H1 (cell line): ENCODE measurements around the gene SPDYE1.
"Not testable (repeated sequence)": the region's sequence is repeated elsewhere in the genome, so short reads cannot be mapped to it uniquely, and the experiment has no call there.

Experiments used
- ATF2 ChIP-seq: IDR thresholded peaks from 2 replicates; pipeline ENCODE4 v1.6.1; 2012; ENCODE audit warnings: low read length, inconsistent platforms
- CEBPB ChIP-seq: IDR thresholded peaks from 2 replicates; pipeline ENCODE4 v1.6.1; 2012; ENCODE audit warnings: low read depth, low read length
- CHD2 ChIP-seq: IDR thresholded peaks from 2 replicates; pipeline ENCODE4 v1.6.1; 2012; ENCODE audit warnings: low read length, improper control_type of control experiment
- CTCF ChIP-seq, 3 experiments: IDR thresholded peaks; 1 replicate in 2 of 3; 2 replicates in 1 of 3; pipeline versions ENCODE4 v1.5.1 to v1.6.1; 2011; ENCODE audit warnings: low read length in 3 of 3, mild to moderate bottlenecking in 3 of 3, inconsistent platforms in 2 of 3, low read depth in 1 of 3, moderate library complexity in 1 of 3; ENCODE audit not compliant: insufficient read depth in 1 of 3; ENCODE audit errors: control extremely low read depth in 1 of 3
- MAX ChIP-seq: IDR thresholded peaks from 2 replicates; pipeline ENCODE4 v1.6.1; 2012; ENCODE audit warnings: inconsistent platforms
- POLR2A ChIP-seq, 2 experiments: IDR thresholded peaks; 1 replicate in 1 of 2; 2 replicates in 1 of 2; pipeline ENCODE4 v1.6.1; 2011; ENCODE audit warnings: low read depth in 2 of 2, low read length in 2 of 2, mild to moderate bottlenecking in 2 of 2; ENCODE audit errors: control extremely low read depth in 1 of 2
- POLR2AphosphoS5 ChIP-seq: IDR thresholded peaks from 2 replicates; pipeline ENCODE4 v1.6.1; 2011; ENCODE audit warnings: low read depth, low read length
- RFX5 ChIP-seq: IDR thresholded peaks from 2 replicates; pipeline ENCODE4 v1.6.1; 2011; ENCODE audit warnings: low read depth, low read length, improper control_type of control experiment, borderline replicate concordance
- SP1 ChIP-seq: IDR thresholded peaks from 2 replicates; pipeline ENCODE4 v1.6.1; 2011; ENCODE audit warnings: low read depth, low read length
- TAF1 ChIP-seq: IDR thresholded peaks from 2 replicates; pipeline ENCODE4 v1.6.1; 2011; ENCODE audit warnings: mild to moderate bottlenecking, low read depth, low read length
- TCF12 ChIP-seq: IDR thresholded peaks from 2 replicates; pipeline ENCODE4 v1.6.1; 2011; ENCODE audit warnings: low read depth, mild to moderate bottlenecking, low read length
- YY1 ChIP-seq: IDR thresholded peaks from 2 replicates; pipeline ENCODE4 v1.6.1; 2011; ENCODE audit warnings: low read depth, mild to moderate bottlenecking, low read length

- TF ChIP-seq CHD2; ATF2; MAX; TAF1; POLR2A (IDR thresholded peaks at IDR 0.05; ENCODE audit: control extremely low read depth in 1 of 2, low read depth in 2 of 2, low read length in 2 of 2); RFX5; YY1; SP1; TCF12; CEBPB: not testable (repeated sequence)
- peak; percentile 9 to 31 (median 24); a peak in 3 of 4 replicates for TF ChIP-seq CTCF (IDR thresholded peaks at IDR 0.05; ENCODE audit: control extremely low read depth in 1 of 3, insufficient read depth in 1 of 3, low read depth in 1 of 3, low read length in 3 of 3)
- TF ChIP-seq POLR2AphosphoS5: peak; percentile 23; the same call in 1 of the 2 replicates
These were observed 11.5 kb upstream of the SPDYE1 start for GRCh38 chr7:43985904-43986864.
